K562 (cell line): ENCODE data around the gene ENTR1.

Experiments used
- PPARD ChIP-seq: fragments of 250-450 bp; sonication (Bioruptor Pico); IDR thresholded peaks from 2 replicates; pipeline ENCODE4 v1.8.0; 2022; ENCODE audit warnings: inconsistent platforms, mild to moderate bottlenecking, moderate library complexity
- RAD21 ChIP-seq, 2 experiments: fragments of 250-450 bp in 1 of 2; fragments of 450-650 bp in 1 of 2; sonication (Bioruptor Pico) in 1 of 2; formaldehyde crosslinking in 1 of 2; IDR thresholded peaks in 1 of 2; conservative IDR thresholded peaks in 1 of 2; 2 replicates each; pipeline versions ENCODE4 v1.4.0 to v1.8.0; 2020 to 2022; ENCODE audit warnings: mild to moderate bottlenecking in 2 of 2, moderate library complexity in 1 of 2
- TF ChIP-seq, protein P1 (sequence below): sonication (generic); formaldehyde crosslinking; IDR thresholded peaks from 2 replicates; pipeline ENCODE4 v1.5.0; 2020; ENCODE audit warnings: missing genetic modification reagents
- TF ChIP-seq, protein P2 (sequence below): fragments of 450-650 bp; formaldehyde crosslinking; IDR thresholded peaks from 2 replicates; pipeline ENCODE4 v1.4.0; 2022; ENCODE audit warnings: missing genetic modification characterization
- TF ChIP-seq, protein P3 (sequence below): sonication (generic); formaldehyde crosslinking; IDR thresholded peaks from 2 replicates; pipeline ENCODE4 v1.8.1; 2022; ENCODE audit warnings: missing genetic modification reagents
- TF ChIP-seq, protein P4 (sequence below): sonication (generic); formaldehyde crosslinking; IDR thresholded peaks from 2 replicates; pipeline ENCODE4 v1.8.0; 2022; ENCODE audit warnings: mild to moderate bottlenecking, low read depth, missing genetic modification reagents
- TF ChIP-seq, protein P5 (sequence below): fragments of 150-350 bp; conservative IDR thresholded peaks from 2 replicates; pipeline ENCODE4 v1.6.1; 2014; ENCODE audit warnings: low read length

GRCh38 chr9:136459425-136459824 lies 49.0 kb upstream of the ENTR1 start:
- TF ChIP-seq PPARD (no peak), RAD21 (CRISPR knock-in tag; conservative IDR thresholded peaks at IDR 0.05 in 1 of 2, IDR thresholded peaks at IDR 0.05 in 1 of 2) (no peak)
- TF ChIP-seq, protein P1, sequence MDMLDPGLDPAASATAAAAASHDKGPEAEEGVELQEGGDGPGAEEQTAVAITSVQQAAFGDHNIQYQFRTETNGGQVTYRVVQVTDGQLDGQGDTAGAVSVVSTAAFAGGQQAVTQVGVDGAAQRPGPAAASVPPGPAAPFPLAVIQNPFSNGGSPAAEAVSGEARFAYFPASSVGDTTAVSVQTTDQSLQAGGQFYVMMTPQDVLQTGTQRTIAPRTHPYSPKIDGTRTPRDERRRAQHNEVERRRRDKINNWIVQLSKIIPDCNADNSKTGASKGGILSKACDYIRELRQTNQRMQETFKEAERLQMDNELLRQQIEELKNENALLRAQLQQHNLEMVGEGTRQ = no peak
- TF ChIP-seq, protein P2, sequence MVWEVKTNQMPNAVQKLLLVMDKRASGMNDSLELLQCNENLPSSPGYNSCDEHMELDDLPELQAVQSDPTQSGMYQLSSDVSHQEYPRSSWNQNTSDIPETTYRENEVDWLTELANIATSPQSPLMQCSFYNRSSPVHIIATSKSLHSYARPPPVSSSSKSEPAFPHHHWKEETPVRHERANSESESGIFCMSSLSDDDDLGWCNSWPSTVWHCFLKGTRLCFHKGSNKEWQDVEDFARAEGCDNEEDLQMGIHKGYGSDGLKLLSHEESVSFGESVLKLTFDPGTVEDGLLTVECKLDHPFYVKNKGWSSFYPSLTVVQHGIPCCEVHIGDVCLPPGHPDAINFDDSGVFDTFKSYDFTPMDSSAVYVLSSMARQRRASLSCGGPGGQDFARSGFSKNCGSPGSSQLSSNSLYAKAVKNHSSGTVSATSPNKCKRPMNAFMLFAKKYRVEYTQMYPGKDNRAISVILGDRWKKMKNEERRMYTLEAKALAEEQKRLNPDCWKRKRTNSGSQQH = no peak
- TF ChIP-seq, protein P3, sequence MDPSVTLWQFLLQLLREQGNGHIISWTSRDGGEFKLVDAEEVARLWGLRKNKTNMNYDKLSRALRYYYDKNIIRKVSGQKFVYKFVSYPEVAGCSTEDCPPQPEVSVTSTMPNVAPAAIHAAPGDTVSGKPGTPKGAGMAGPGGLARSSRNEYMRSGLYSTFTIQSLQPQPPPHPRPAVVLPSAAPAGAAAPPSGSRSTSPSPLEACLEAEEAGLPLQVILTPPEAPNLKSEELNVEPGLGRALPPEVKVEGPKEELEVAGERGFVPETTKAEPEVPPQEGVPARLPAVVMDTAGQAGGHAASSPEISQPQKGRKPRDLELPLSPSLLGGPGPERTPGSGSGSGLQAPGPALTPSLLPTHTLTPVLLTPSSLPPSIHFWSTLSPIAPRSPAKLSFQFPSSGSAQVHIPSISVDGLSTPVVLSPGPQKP = no peak
- TF ChIP-seq, protein P4, sequence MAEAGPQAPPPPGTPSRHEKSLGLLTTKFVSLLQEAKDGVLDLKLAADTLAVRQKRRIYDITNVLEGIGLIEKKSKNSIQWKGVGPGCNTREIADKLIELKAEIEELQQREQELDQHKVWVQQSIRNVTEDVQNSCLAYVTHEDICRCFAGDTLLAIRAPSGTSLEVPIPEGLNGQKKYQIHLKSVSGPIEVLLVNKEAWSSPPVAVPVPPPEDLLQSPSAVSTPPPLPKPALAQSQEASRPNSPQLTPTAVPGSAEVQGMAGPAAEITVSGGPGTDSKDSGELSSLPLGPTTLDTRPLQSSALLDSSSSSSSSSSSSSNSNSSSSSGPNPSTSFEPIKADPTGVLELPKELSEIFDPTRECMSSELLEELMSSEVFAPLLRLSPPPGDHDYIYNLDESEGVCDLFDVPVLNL (CRISPR knock-in tag) = no peak
- TF ChIP-seq, protein P5, sequence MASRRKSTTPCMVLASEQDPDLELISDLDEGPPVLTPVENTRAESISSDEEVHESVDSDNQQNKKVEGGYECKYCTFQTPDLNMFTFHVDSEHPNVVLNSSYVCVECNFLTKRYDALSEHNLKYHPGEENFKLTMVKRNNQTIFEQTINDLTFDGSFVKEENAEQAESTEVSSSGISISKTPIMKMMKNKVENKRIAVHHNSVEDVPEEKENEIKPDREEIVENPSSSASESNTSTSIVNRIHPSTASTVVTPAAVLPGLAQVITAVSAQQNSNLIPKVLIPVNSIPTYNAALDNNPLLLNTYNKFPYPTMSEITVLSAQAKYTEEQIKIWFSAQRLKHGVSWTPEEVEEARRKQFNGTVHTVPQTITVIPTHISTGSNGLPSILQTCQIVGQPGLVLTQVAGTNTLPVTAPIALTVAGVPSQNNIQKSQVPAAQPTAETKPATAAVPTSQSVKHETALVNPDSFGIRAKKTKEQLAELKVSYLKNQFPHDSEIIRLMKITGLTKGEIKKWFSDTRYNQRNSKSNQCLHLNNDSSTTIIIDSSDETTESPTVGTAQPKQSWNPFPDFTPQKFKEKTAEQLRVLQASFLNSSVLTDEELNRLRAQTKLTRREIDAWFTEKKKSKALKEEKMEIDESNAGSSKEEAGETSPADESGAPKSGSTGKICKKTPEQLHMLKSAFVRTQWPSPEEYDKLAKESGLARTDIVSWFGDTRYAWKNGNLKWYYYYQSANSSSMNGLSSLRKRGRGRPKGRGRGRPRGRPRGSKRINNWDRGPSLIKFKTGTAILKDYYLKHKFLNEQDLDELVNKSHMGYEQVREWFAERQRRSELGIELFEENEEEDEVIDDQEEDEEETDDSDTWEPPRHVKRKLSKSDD = no peak
